ENCODE results near the gene PDE4D.

The PDE4D gene

DNA sequence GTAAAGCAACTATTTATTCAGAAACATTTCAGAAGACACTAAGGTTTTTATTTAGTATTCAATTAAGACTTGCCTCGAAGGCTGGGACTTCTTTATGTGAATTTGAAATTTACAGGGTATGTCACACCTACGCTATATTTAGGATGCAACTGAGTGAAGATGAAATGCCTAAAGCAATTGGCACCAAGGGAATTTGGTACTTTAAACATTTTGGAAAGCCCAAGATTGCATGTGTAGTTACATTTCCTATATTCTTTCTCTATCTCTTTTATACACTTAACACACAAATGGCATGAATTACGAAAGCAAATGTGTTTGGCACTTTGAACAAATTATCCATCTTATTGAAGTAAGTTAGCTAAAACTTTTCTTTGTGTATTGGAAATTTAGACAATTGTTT is 633.3 kb downstream of the PDE4D start:
- H3K27me3 ChIP-seq (ENCODE audit: control insufficient read depth, insufficient read depth, low read length) = no peaks in the 10 kb centered on the region
- no peaks in the 10 kb centered on the region for H3K36me3 ChIP-seq (ENCODE audit: control insufficient read depth, insufficient read depth, low read length)
- no peaks in the 10 kb centered on the region for H3K9me3 ChIP-seq (ENCODE audit: control insufficient read depth, insufficient read depth, low read length)
- no peaks in the 10 kb centered on the region for H3K4me1 ChIP-seq (ENCODE audit: control insufficient read depth, insufficient read depth, low read length)
- no peak overlapping the region for H3K9ac ChIP-seq (ENCODE audit: low read depth, low read length)
- H3K4me3 ChIP-seq (ENCODE audit: low read depth, low read length) = no peak overlapping the region

DNA sequence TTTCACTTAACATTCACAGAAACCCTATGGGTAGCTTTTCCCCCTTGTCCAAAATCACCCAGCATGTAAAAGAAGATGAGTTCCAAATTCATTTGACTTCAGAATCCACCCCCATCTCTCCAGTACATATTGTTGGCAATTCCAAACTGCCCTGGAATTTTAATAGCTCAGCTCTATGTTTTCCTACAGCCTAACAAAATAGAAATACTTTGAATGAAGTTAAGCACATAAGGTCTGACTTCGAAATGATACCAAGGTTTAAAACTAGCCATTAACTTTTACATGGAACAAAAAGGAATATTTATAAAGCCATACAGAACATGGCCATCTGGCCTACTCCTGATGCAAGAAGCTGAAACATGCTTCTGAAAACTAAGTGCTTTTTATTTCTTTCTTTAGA is 634.3 kb downstream of the PDE4D start:
- no peaks in the 10 kb centered on the region for H3K9me3 ChIP-seq (ENCODE audit: control insufficient read depth, insufficient read depth, low read length)
- H3K36me3 ChIP-seq (ENCODE audit: control insufficient read depth, insufficient read depth, low read length) = no peaks in the 10 kb centered on the region
- no peak overlapping the region for H3K9ac ChIP-seq (ENCODE audit: low read depth, low read length)
- H3K4me3 ChIP-seq (ENCODE audit: low read depth, low read length) = no peak overlapping the region
- no peaks in the 10 kb centered on the region for H3K4me1 ChIP-seq (ENCODE audit: control insufficient read depth, insufficient read depth, low read length)
- no peaks in the 10 kb centered on the region for H3K27me3 ChIP-seq (ENCODE audit: control insufficient read depth, insufficient read depth, low read length)

DNA sequence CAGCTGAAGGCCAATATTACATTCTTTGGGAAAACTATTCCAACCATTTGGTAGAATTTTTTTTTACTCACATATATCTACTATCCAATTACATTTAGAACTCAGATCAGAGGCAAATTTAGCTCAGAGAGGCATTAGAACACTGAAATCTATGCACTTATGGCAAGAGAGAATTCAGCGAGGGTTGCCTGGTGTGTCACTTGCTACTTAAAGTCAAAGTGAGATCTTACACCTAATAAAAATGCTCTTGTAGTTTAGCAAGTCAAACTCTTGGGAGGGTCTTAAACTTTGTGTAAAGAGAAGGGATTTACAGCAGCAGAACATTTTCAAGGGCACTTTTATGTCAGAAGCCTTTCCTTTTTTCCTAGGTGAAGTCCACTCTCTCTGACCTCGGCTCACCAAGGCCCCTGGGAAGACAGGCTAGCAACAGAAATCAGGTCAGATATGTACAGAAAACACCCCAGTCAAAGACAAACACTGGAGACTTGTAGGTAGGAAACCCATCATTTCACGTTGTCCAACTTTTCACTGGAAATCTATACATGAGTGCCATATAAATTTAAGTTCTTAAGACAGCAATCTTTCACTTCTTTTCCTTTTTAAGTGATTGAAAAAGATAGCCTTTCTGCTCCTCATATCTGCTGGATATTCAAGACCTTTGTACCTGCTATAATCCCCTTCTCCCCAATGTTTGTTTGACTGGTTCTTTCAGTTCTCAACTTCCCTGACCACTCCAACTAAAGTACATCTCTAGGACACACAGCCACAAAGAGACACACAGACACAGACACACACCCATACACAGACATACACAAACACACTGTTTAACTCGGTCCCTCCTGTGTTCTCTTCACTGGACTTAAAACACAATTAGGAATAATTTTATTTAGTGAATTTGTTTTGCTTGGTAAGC is 635.8 kb downstream of the PDE4D start:
- Histone ChIP-seq H3K9ac (ENCODE audit: low read depth, low read length) (no peak overlapping the region), H3K4me1 (ENCODE audit: control insufficient read depth, insufficient read depth, low read length) (no peaks in the 10 kb centered on the region), H3K27me3 (ENCODE audit: control insufficient read depth, insufficient read depth, low read length) (no peaks in the 10 kb centered on the region), H3K4me3 (ENCODE audit: low read depth, low read length) (no peak overlapping the region), H3K9me3 (ENCODE audit: control insufficient read depth, insufficient read depth, low read length) (no peaks in the 10 kb centered on the region), H3K36me3 (ENCODE audit: control insufficient read depth, insufficient read depth, low read length) (no peaks in the 10 kb centered on the region)

DNA sequence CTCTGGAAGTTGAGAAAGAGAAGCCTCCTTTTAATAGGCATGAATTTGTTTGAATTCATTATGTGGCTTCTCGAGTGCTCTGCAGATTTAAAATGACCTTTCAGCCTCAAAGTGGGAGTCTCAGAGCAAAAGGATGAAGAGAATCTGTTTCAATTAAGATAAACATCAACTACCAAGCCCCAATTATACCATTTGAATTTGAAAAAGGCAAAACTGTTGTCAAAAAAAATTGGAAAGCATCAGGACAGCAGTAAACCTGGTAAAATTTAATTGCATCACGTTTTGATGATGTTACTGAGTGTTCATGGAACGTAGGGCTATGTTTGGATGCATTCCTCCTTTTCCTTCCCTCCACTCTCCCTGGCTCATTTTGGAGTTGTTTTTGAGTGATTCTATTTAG is 637.2 kb downstream of the PDE4D start:
- Histone ChIP-seq H3K4me1 (ENCODE audit: control insufficient read depth, insufficient read depth, low read length) (no peaks in the 10 kb centered on the region), H3K9ac (ENCODE audit: low read depth, low read length) (no peak overlapping the region), H3K36me3 (ENCODE audit: control insufficient read depth, insufficient read depth, low read length) (no peaks in the 10 kb centered on the region), H3K4me3 (ENCODE audit: low read depth, low read length) (no peak overlapping the region), H3K9me3 (ENCODE audit: control insufficient read depth, insufficient read depth, low read length) (no peaks in the 10 kb centered on the region), H3K27me3 (ENCODE audit: control insufficient read depth, insufficient read depth, low read length) (no peaks in the 10 kb centered on the region)

DNA sequence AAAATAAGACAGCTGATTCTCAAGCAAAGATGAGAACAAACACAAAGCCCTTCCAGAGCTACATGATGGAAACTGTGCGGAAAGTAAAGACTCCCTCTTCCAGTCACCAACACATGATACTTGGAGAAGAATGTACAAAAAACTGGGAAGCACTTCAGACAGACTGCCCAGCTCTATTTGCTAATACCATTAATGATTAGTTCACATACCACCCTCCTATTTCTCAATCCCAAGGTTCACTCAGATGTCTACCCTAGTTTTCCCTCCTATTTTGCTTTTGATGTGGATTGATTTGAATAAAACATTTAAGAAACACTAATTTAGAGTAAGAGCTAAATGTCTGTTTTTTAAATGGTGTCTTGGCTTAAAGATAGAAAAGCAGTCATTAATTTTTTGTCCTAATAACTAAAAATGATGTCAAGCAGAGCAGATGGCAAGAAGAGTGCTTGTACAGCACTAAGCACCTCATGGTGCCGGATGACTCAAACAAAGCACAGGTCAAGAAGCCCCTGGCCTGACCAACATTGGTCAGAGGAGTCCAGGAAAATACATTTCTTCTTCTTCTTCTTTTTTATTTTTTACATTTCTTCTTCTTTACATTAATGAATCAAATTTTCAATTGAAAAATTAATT is 639.4 kb downstream of the PDE4D start:
- Histone ChIP-seq H3K9ac (ENCODE audit: low read depth, low read length) (no peak overlapping the region), H3K4me3 (ENCODE audit: low read depth, low read length) (no peak overlapping the region)

GRCh38 chr5:59253625-59254024 is 639.9 kb downstream of the PDE4D start:
- H3K27me3 ChIP-seq (ENCODE audit: control insufficient read depth, insufficient read depth, low read length) = no peaks in the 10 kb centered on the region

More for the DNA sequence above, 639.4 kb downstream of the PDE4D start:
- Histone ChIP-seq H3K9me3 (ENCODE audit: control insufficient read depth, insufficient read depth, low read length) (no peaks in the 10 kb centered on the region), H3K36me3 (ENCODE audit: control insufficient read depth, insufficient read depth, low read length) (no peaks in the 10 kb centered on the region), H3K4me1 (ENCODE audit: control insufficient read depth, insufficient read depth, low read length) (no peaks in the 10 kb centered on the region), H3K27me3 (ENCODE audit: control insufficient read depth, insufficient read depth, low read length) (no peaks in the 10 kb centered on the region)

DNA sequence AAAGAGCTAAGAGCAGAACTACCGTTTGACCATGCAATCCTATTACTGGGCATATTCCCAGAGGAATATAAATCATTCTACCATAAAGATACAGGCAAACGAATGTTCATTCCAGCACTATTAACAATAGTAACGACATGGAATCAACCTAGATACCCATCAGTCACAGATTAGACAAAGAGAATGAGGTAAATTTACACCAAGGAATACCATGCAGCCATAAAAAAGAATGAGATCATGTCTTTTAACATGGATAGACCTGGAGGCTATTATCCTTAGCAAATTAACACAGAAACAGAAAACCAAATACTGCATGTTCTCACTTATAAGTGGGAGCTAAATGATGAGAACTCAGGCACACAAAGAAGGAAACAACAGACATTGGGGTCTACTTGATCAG is 641.9 kb downstream of the PDE4D start:
- Histone ChIP-seq H3K9me3 (ENCODE audit: control insufficient read depth, insufficient read depth, low read length) (no peaks in the 10 kb centered on the region), H3K36me3 (ENCODE audit: control insufficient read depth, insufficient read depth, low read length) (no peaks in the 10 kb centered on the region), H3K4me1 (ENCODE audit: control insufficient read depth, insufficient read depth, low read length) (no peaks in the 10 kb centered on the region), H3K4me3 (ENCODE audit: low read depth, low read length) (no peak overlapping the region), H3K27me3 (ENCODE audit: control insufficient read depth, insufficient read depth, low read length) (no peaks in the 10 kb centered on the region), H3K9ac (ENCODE audit: low read depth, low read length) (no peak overlapping the region)

More at GRCh38 chr5:59253625-59254024, 639.9 kb downstream of the PDE4D start:
- Histone ChIP-seq H3K9ac (ENCODE audit: low read depth, low read length) (no peak overlapping the region), H3K9me3 (ENCODE audit: control insufficient read depth, insufficient read depth, low read length) (no peaks in the 10 kb centered on the region), H3K36me3 (ENCODE audit: control insufficient read depth, insufficient read depth, low read length) (no peaks in the 10 kb centered on the region), H3K4me3 (ENCODE audit: low read depth, low read length) (no peak overlapping the region), H3K4me1 (ENCODE audit: control insufficient read depth, insufficient read depth, low read length) (no peaks in the 10 kb centered on the region)

- Histone ChIP-seq H3K9me3 (ENCODE audit: control insufficient read depth, insufficient read depth, low read length) (no peaks in the 10 kb centered on the region), H3K27me3 (ENCODE audit: control insufficient read depth, insufficient read depth, low read length) (no peaks in the 10 kb centered on the region), H3K4me3 (ENCODE audit: low read depth, low read length) (no peak overlapping the region), H3K9ac (ENCODE audit: low read depth, low read length) (no peak overlapping the region), H3K36me3 (ENCODE audit: control insufficient read depth, insufficient read depth, low read length) (no peaks in the 10 kb centered on the region), H3K4me1 (ENCODE audit: control insufficient read depth, insufficient read depth, low read length) (no peaks in the 10 kb centered on the region)
Observed at GRCh38 chr5:59249726-59250125, 643.8 kb downstream of the PDE4D start.

- Histone ChIP-seq H3K4me3 (ENCODE audit: low read depth, low read length) (no peak overlapping the region), H3K36me3 (ENCODE audit: control insufficient read depth, insufficient read depth, low read length) (no peaks in the 10 kb centered on the region), H3K9ac (ENCODE audit: low read depth, low read length) (no peak overlapping the region), H3K4me1 (ENCODE audit: control insufficient read depth, insufficient read depth, low read length) (no peaks in the 10 kb centered on the region), H3K27me3 (ENCODE audit: control insufficient read depth, insufficient read depth, low read length) (no peaks in the 10 kb centered on the region), H3K9me3 (ENCODE audit: control insufficient read depth, insufficient read depth, low read length) (no peaks in the 10 kb centered on the region)
Observed at GRCh38 chr5:59249160-59249559, 644.4 kb downstream of the PDE4D start.

GRCh38 chr5:59246882-59247281 is 646.6 kb downstream of the PDE4D start:
- Histone ChIP-seq H3K27me3 (ENCODE audit: control insufficient read depth, insufficient read depth, low read length) (no peaks in the 10 kb centered on the region), H3K4me1 (ENCODE audit: control insufficient read depth, insufficient read depth, low read length) (no peaks in the 10 kb centered on the region), H3K4me3 (ENCODE audit: low read depth, low read length) (no peak overlapping the region), H3K36me3 (ENCODE audit: control insufficient read depth, insufficient read depth, low read length) (no peaks in the 10 kb centered on the region), H3K9ac (ENCODE audit: low read depth, low read length) (no peak overlapping the region), H3K9me3 (ENCODE audit: control insufficient read depth, insufficient read depth, low read length) (no peaks in the 10 kb centered on the region)

- Histone ChIP-seq H3K9me3 (ENCODE audit: control insufficient read depth, insufficient read depth, low read length) (no peaks in the 10 kb centered on the region), H3K4me3 (ENCODE audit: low read depth, low read length) (no peak overlapping the region), H3K4me1 (ENCODE audit: control insufficient read depth, insufficient read depth, low read length) (no peaks in the 10 kb centered on the region), H3K36me3 (ENCODE audit: control insufficient read depth, insufficient read depth, low read length) (no peaks in the 10 kb centered on the region), H3K27me3 (ENCODE audit: control insufficient read depth, insufficient read depth, low read length) (no peaks in the 10 kb centered on the region), H3K9ac (ENCODE audit: low read depth, low read length) (no peak overlapping the region)
Observed at GRCh38 chr5:59246145-59246869, 647.2 kb downstream of the PDE4D start.
